Stimulated activated CD4-positive, alpha-beta T cell treated with anti-CD3 and anti-CD28 coated beads, TNF-alpha, amount 100 ng/mL, for 48 hours (primary cell): ENCODE results near the gene PFKFB4.
"Not testable (repeated sequence)": the region's sequence is repeated elsewhere in the genome, so short reads cannot be mapped to it uniquely, and the experiment has no call there.

Experiments
- DNase-seq, 3 donors: peaks; one replicate each; pipeline ENCODE4 v3.0.0-alpha.2; 2020; ENCODE audit warnings: low read depth in 3 of 3

Gene PFKFB4

GRCh38 chr3:48532271-48532976 is 24.2 kb downstream of the PFKFB4 start:
- no peak for DNase-seq

- not testable (repeated sequence) for DNase-seq
Measured at GRCh38 chr3:48530701-48531100, 25.9 kb downstream of the PFKFB4 start.

- no peak for DNase-seq
Measured at GRCh38 chr3:48528754-48529153, 27.8 kb downstream of the PFKFB4 start.

GRCh38 chr3:48528048-48528447 is 28.6 kb downstream of the PFKFB4 start:
- no peak for DNase-seq

GRCh38 chr3:48524970-48525369 is 31.6 kb downstream of the PFKFB4 start:
- DNase-seq: no peak

- DNase-seq: no peak
Measured at GRCh38 chr3:48521635-48522034, 35.0 kb downstream of the PFKFB4 start.

- no peak for DNase-seq
Measured at GRCh38 chr3:48519277-48519643, 37.3 kb downstream of the PFKFB4 start.

GRCh38 chr3:48518638-48519276 is 37.8 kb downstream of the PFKFB4 start:
- no peak for DNase-seq

- DNase-seq: no peak
Measured at GRCh38 chr3:48518069-48518468, 38.5 kb downstream of the PFKFB4 start.

- no peak for DNase-seq
Measured at GRCh38 chr3:48516571-48516970, 40.0 kb downstream of the PFKFB4 start.

GRCh38 chr3:48514431-48515227 is 42.0 kb downstream of the PFKFB4 start:
- DNase-seq: no peak

- no peak for DNase-seq
Measured at GRCh38 chr3:48511551-48511950, 45.1 kb downstream of the PFKFB4 start.

GRCh38 chr3:48507256-48508061 is 49.1 kb downstream of the PFKFB4 start:
- DNase-seq: peak; percentile 40 to 48 (median 45)

GRCh38 chr3:48505968-48506504 is 50.6 kb downstream of the PFKFB4 start:
- no peak for DNase-seq

- no peak for DNase-seq
Measured at GRCh38 chr3:48505146-48505545, 51.5 kb downstream of the PFKFB4 start.

- DNase-seq: peak in 2 of 3 donors; percentile 25 to 50
Measured at GRCh38 chr3:48504051-48504946, 52.3 kb downstream of the PFKFB4 start, which contains the start of gene SHISA5. SHISA5 (minus strand) TSS chr3:48504174; CDS start chr3:48504094, 80 bp downstream.

GRCh38 chr3:48503401-48504050 is 53.1 kb downstream of the PFKFB4 start:
- DNase-seq: no peak

GRCh38 chr3:48502728-48503168 is 53.9 kb downstream of the PFKFB4 start:
- no peak for DNase-seq

GRCh38 chr3:48502121-48502520 is 54.5 kb downstream of the PFKFB4 start:
- DNase-seq: no peak

- DNase-seq: no peak
Measured at GRCh38 chr3:48501196-48501595, 55.4 kb downstream of the PFKFB4 start.
